HepG2 (cell line): ENCODE data around the gene GRB2. TPM values are rescaled to one million over a fixed set of nuclear protein-coding genes. Genes with fewer than 3 reads are reported as not detected.

Source experiments
- FOXK1 ChIP-seq: sonication (generic); formaldehyde crosslinking; IDR thresholded peaks from 2 replicates; pipeline ENCODE4 v1.4.0; 2020; ENCODE audit warnings: low read depth, missing genetic modification reagents, borderline replicate concordance
- HNRNPL ChIP-seq: fragments of 200-400 bp; formaldehyde crosslinking; IDR thresholded peaks from 2 replicates; pipeline ENCODE4 v1.6.1; 2017; ENCODE audit warnings: mild to moderate bottlenecking, low read depth, low read length
- NAIF1 ChIP-seq: sonication (generic); formaldehyde crosslinking; IDR thresholded peaks from 2 replicates; pipeline ENCODE4 v1.5.0; 2020; ENCODE audit warnings: mild to moderate bottlenecking, missing genetic modification reagents, borderline replicate concordance
- ZFY ChIP-seq: sonication (generic); formaldehyde crosslinking; IDR thresholded peaks from 2 replicates; pipeline ENCODE4 v1.4.0; 2020; ENCODE audit warnings: missing genetic modification reagents
- ZNF883 ChIP-seq: sonication (generic); formaldehyde crosslinking; IDR thresholded peaks from 2 replicates; pipeline ENCODE4 v1.5.1; 2020; ENCODE audit warnings: mild to moderate bottlenecking, missing genetic modification reagents; ENCODE audit errors: not compliant biosample characterization
- polyA plus RNA-seq, 8 experiments: library from polyadenylated mRNA; depleted of rRNA in 3 of 8; stranded (reverse) in 7 of 8; unstranded in 1 of 8; fragments of >200 nt; fragmentation: Illumina TruSeq in 4 of 8; extraction: Trizol in 4 of 8; gene quantifications; 2 replicates each; pipeline versions ENCODE4 v1.2.1 to v1.2.3, GENCODE V29; 2011 to 2016; ENCODE audit warnings: low read depth in 4 of 8, missing spikeins in 1 of 8, mixed read lengths in 1 of 8; ENCODE audit not compliant: insufficient read depth in 1 of 8
- total RNA-seq, 5 experiments: library from RNA; depleted of rRNA; stranded (reverse); fragments of >200 nt; fragmentation: Illumina TruSeq; extraction: Trizol; gene quantifications; 2 replicates each; pipeline ENCODE4 v1.2.3, GENCODE V29; 2016; ENCODE audit warnings: low read depth in 1 of 5
- TF ChIP-seq, protein P1 (sequence below): IDR thresholded peaks from 2 replicates; pipeline ENCODE4 v1.6.1; 2016; ENCODE audit warnings: low read depth, missing genetic modification reagents, missing compliant biosample characterization
- TF ChIP-seq, protein P2 (sequence below): sonication (generic); formaldehyde crosslinking; IDR thresholded peaks from 2 replicates; pipeline ENCODE4 v1.4.0; 2020; ENCODE audit warnings: missing genetic modification reagents
- TF ChIP-seq, protein P3 (sequence below): sonication (generic); formaldehyde crosslinking; IDR thresholded peaks from 2 replicates; pipeline ENCODE4 v1.5.0; 2020; ENCODE audit warnings: mild to moderate bottlenecking, missing genetic modification reagents, borderline replicate concordance
- TF ChIP-seq, protein P4 (sequence below): IDR thresholded peaks from 2 replicates; pipeline ENCODE4 v1.6.1; 2012; ENCODE audit warnings: low read depth, low read length, improper control_type of control experiment

Gene GRB2
- total and polyA plus RNA-seq, 2 of the 13 experiments (the other 11 are each of a cell fraction or from before 2014, with no cell fraction given) = 84.6 to 92.3 TPM

DNA sequence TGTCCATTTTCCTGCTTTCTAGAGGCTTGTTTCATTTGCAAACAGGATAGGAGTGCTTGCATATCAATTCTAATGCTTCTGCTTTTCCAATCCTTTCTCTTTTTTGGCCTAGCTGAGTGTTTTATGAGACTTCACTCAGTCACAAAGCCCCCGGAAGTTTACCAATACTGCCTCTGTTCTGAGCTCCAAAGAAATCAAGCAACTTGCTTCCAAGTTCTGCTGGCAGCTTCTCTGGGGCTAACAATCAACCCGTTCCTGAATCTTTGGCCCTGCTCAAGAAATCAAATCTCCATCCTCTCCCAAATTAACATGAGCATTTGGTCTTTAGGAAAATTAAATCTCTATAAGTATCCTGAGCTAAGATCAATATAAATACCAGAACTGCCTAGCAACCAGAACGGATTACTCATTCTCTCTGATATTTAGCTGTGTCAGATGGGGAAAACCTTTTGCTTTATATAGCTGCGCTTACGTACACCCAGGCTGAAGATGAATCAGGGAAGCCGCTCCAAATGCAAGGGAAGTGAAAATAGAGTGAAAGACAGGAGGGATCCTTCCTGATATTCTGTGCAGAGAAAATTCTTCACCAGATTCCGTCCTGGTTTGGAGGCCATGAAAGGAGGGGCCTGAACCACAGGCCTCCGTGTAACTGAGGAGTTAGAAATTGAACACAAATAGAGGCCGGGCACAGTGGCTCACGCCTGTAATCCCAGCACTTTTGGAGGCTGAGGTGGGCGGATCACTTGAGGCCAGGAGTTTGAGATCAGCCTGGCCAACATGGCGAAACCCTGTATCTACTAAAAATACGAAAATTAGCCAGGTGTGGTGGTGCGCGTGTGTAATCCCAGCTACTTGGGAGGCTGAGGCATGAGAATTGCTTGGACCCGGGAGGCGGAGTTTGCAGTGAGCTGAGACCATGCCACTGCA is 23.3 kb upstream of the GRB2 start (continued):
- TF ChIP-seq, protein P1, sequence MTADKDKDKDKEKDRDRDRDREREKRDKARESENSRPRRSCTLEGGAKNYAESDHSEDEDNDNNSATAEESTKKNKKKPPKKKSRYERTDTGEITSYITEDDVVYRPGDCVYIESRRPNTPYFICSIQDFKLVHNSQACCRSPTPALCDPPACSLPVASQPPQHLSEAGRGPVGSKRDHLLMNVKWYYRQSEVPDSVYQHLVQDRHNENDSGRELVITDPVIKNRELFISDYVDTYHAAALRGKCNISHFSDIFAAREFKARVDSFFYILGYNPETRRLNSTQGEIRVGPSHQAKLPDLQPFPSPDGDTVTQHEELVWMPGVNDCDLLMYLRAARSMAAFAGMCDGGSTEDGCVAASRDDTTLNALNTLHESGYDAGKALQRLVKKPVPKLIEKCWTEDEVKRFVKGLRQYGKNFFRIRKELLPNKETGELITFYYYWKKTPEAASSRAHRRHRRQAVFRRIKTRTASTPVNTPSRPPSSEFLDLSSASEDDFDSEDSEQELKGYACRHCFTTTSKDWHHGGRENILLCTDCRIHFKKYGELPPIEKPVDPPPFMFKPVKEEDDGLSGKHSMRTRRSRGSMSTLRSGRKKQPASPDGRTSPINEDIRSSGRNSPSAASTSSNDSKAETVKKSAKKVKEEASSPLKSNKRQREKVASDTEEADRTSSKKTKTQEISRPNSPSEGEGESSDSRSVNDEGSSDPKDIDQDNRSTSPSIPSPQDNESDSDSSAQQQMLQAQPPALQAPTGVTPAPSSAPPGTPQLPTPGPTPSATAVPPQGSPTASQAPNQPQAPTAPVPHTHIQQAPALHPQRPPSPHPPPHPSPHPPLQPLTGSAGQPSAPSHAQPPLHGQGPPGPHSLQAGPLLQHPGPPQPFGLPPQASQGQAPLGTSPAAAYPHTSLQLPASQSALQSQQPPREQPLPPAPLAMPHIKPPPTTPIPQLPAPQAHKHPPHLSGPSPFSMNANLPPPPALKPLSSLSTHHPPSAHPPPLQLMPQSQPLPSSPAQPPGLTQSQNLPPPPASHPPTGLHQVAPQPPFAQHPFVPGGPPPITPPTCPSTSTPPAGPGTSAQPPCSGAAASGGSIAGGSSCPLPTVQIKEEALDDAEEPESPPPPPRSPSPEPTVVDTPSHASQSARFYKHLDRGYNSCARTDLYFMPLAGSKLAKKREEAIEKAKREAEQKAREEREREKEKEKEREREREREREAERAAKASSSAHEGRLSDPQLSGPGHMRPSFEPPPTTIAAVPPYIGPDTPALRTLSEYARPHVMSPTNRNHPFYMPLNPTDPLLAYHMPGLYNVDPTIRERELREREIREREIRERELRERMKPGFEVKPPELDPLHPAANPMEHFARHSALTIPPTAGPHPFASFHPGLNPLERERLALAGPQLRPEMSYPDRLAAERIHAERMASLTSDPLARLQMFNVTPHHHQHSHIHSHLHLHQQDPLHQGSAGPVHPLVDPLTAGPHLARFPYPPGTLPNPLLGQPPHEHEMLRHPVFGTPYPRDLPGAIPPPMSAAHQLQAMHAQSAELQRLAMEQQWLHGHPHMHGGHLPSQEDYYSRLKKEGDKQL (CRISPR knock-in tag) = no peak
- TF ChIP-seq, protein P2, sequence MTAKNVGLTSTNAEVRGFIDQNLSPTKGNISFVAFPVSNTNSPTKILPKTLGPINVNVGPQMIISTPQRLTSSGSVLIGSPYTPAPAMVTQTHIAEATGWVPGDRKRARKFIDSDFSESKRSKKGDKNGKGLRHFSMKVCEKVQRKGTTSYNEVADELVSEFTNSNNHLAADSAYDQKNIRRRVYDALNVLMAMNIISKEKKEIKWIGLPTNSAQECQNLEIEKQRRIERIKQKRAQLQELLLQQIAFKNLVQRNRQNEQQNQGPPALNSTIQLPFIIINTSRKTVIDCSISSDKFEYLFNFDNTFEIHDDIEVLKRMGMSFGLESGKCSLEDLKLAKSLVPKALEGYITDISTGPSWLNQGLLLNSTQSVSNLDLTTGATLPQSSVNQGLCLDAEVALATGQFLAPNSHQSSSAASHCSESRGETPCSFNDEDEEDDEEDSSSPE (CRISPR knock-in tag) = no peak
- TF ChIP-seq, protein P3, sequence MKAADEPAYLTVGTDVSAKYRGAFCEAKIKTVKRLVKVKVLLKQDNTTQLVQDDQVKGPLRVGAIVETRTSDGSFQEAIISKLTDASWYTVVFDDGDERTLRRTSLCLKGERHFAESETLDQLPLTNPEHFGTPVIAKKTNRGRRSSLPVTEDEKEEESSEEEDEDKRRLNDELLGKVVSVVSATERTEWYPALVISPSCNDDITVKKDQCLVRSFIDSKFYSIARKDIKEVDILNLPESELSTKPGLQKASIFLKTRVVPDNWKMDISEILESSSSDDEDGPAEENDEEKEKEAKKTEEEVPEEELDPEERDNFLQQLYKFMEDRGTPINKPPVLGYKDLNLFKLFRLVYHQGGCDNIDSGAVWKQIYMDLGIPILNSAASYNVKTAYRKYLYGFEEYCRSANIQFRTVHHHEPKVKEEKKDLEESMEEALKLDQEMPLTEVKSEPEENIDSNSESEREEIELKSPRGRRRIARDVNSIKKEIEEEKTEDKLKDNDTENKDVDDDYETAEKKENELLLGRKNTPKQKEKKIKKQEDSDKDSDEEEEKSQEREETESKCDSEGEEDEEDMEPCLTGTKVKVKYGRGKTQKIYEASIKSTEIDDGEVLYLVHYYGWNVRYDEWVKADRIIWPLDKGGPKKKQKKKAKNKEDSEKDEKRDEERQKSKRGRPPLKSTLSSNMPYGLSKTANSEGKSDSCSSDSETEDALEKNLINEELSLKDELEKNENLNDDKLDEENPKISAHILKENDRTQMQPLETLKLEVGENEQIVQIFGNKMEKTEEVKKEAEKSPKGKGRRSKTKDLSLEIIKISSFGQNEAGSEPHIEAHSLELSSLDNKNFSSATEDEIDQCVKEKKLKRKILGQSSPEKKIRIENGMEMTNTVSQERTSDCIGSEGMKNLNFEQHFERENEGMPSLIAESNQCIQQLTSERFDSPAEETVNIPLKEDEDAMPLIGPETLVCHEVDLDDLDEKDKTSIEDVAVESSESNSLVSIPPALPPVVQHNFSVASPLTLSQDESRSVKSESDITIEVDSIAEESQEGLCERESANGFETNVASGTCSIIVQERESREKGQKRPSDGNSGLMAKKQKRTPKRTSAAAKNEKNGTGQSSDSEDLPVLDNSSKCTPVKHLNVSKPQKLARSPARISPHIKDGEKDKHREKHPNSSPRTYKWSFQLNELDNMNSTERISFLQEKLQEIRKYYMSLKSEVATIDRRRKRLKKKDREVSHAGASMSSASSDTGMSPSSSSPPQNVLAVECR (CRISPR knock-in tag) = no peak
- TF ChIP-seq, protein P4, sequence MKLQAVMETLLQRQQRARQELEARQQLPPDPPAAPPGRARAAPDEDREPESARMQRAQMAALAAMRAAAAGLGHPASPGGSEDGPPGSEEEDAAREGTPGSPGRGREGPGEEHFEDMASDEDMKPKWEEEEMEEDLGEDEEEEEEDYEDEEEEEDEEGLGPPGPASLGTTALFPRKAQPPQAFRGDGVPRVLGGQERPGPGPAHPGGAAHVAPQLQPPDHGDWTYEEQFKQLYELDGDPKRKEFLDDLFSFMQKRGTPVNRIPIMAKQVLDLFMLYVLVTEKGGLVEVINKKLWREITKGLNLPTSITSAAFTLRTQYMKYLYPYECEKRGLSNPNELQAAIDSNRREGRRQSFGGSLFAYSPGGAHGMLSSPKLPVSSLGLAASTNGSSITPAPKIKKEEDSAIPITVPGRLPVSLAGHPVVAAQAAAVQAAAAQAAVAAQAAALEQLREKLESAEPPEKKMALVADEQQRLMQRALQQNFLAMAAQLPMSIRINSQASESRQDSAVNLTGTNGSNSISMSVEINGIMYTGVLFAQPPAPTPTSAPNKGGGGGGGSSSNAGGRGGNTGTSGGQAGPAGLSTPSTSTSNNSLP = peak; percentile 80
- TF ChIP-seq HNRNPL (no peak), NAIF1 (no peak), ZNF883 (CRISPR knock-in tag) (no peak), FOXK1 (CRISPR knock-in tag) (no peak), ZFY (CRISPR knock-in tag) (peak; percentile 37)
